Ovary (tissue), 3 donors: ENCODE results near the gene PAPLN.

Source experiments
- CTCF ChIP-seq, 3 donors: fragments of 450-650 bp in 2 of 3; fragments of 200-600 bp in 1 of 3; IDR thresholded peaks; one replicate each; pipeline versions ENCODE4 v1.5.1 to v1.8.0; 2016 to 2022; ENCODE audit warnings: antibody characterized with exemption in 3 of 3, mild to moderate bottlenecking in 1 of 3
- EP300 ChIP-seq: sonication (generic); formaldehyde crosslinking; IDR thresholded peaks from one replicate; pipeline ENCODE4 v1.6.1; 2017; ENCODE audit warnings: antibody characterized with exemption
- POLR2A ChIP-seq: fragments of 450-650 bp; IDR thresholded peaks from one replicate; pipeline ENCODE4 v1.6.1; 2017; ENCODE audit warnings: antibody characterized with exemption, mild to moderate bottlenecking, moderate library complexity
- donor health status: DM: no; HTN: no; CAD: no.

DNA sequence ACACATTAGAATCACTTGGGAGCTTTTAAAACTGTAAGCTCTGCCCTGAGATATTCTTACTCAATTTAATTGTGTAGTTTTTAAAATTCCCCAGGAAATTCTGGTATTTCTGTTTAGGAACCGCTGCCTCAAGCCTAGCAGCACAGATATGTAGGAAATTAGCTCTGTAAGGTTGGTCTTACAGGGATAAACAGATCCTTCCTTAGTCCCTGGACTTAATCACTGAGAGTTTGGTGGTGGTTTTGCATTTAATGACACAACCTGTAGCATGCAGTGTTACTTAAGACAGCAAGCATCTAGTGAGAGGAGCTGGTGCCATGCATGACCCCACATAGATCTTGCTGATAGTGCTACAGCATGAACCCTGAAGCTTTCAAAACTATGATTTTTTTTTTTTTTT, 19.9 kb upstream of the PAPLN start:
- TF ChIP-seq CTCF (IDR thresholded peaks at IDR 0.05): no peak
- TF ChIP-seq EP300: no peak
- TF ChIP-seq POLR2A: no peak
